Lower lobe of right lung (tissue), 2 donors: ENCODE data around the gene CRTC3. TPM values are rescaled to one million over a fixed set of nuclear protein-coding genes. Genes with fewer than 3 reads are reported as not detected.

ENCODE experiments used
- ATAC-seq, 2 donors: fragments of 200-7000 bp; cut with Tn5 transposase; one replicate each; pipeline ENCODE4 v1.9.1; 2020 to 2022; ENCODE audit warnings: mild to moderate bottlenecking in 2 of 2, moderate library complexity in 2 of 2
- DNase-seq: peaks from one replicate; pipeline ENCODE4 v3.0.0-alpha.2; 2020
- H3K27ac ChIP-seq: fragments of 200-600 bp; one replicate; pipeline ENCODE4 v1.8.0; 2022
- H3K27me3 ChIP-seq: fragments of 200-600 bp; one replicate; pipeline ENCODE4 v1.8.0; 2022; ENCODE audit warnings: low read depth
- H3K36me3 ChIP-seq: fragments of 200-600 bp; one replicate; pipeline ENCODE4 v1.8.0; 2022; ENCODE audit warnings: mild to moderate bottlenecking
- H3K4me1 ChIP-seq: fragments of 200-600 bp; one replicate; pipeline ENCODE4 v1.8.0; 2022
- H3K4me3 ChIP-seq: fragments of 200-600 bp; one replicate; pipeline ENCODE4 v1.8.0; 2022; ENCODE audit warnings: mild to moderate bottlenecking
- H3K9me3 ChIP-seq: fragments of 200-600 bp; one replicate; pipeline ENCODE4 v1.8.0; 2022
- intact Hi-C: fragments of 100-400 bp; cut with DNase I; formaldehyde crosslinking; loops from one replicate; pipeline ENCODE4 v1.11.0; 2022
- total RNA-seq: library from RNA; stranded (reverse); fragmentation: NEBNext Ultra II Directional; extraction: Animal tissue kit (Norgen Biotek cat#: 25700); gene quantifications from one replicate; pipeline ENCODE4 v1.2.1, GENCODE V29; 2021
- TF ChIP-seq, protein P1 (sequence below): fragments of 200-600 bp; IDR thresholded peaks from one replicate; pipeline ENCODE4 v1.8.0; 2022; ENCODE audit warnings: antibody characterized with exemption, mild to moderate bottlenecking
- donor health status: DM: no; HTN: yes; CAD: no; lungs with severe emphysema.

CRTC3 gene
- total RNA-seq, 1 donor from 2014 or later, result 40.6 TPM

DNA sequence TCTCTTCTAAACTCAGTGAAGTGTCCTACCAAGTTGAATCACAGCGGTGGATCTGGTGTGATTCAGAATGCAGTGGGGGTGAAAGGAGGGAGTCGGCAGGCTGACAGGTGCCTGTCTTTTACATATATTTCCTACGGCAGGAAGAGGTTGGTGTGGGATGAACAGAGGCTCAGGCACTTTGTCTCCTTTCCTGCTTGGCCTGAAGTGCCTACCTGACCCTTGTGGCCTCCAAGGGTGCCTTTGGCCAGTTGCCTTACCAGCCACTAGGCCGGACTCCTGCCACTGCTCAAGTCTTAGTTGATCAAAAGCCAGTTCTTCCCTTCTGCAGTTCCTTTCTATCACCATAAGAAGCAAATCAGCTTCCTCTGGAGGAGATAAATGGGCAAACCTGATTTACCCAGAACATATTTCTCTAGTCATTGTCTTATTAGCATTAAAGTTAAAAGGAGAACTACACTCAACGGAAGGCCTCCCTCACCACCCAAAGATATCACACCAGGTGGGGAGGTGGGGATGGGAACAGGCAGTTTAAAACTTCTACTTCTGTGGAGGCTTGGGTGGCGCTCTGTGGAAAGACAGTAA is 52.1 kb downstream of the CRTC3 start:
- Histone ChIP-seq H3K27ac (no peak overlapping the region), H3K9me3 (no peaks in the 10 kb centered on the region), H3K27me3 (no peaks in the 10 kb centered on the region), H3K4me1 (peaks cover 36% of the 10 kb centered on the region), H3K36me3 (no peaks in the 10 kb centered on the region), H3K4me3 (no peak overlapping the region)
- no peak for DNase-seq
- TF ChIP-seq, protein P1, sequence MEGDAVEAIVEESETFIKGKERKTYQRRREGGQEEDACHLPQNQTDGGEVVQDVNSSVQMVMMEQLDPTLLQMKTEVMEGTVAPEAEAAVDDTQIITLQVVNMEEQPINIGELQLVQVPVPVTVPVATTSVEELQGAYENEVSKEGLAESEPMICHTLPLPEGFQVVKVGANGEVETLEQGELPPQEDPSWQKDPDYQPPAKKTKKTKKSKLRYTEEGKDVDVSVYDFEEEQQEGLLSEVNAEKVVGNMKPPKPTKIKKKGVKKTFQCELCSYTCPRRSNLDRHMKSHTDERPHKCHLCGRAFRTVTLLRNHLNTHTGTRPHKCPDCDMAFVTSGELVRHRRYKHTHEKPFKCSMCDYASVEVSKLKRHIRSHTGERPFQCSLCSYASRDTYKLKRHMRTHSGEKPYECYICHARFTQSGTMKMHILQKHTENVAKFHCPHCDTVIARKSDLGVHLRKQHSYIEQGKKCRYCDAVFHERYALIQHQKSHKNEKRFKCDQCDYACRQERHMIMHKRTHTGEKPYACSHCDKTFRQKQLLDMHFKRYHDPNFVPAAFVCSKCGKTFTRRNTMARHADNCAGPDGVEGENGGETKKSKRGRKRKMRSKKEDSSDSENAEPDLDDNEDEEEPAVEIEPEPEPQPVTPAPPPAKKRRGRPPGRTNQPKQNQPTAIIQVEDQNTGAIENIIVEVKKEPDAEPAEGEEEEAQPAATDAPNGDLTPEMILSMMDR, result no peak
- intact Hi-C loops, result no loop called here
- peak in 1 of 2 donors; percentile 17 for ATAC-seq

DNA sequence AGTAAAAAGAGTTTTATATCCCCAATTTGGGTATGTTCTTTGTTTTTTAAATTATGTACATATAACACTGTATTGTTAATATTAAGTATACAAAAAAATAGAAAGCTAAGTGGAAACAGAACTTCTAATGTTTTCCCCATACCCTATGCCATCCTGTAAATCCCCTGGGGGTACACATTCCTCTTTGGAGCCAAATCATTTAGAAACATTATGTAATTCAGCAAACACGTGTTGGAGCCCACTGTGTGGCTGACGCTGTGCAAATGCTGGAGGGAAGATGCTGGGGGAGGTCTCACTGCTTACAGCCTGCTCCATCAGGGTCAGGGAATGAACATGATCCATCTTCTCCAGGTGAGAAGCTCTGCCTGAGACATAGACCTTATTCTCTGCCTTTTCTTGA is 52.8 kb downstream of the CRTC3 start:
- Histone ChIP-seq H3K4me1 (peaks cover 36% of the 10 kb centered on the region), H3K27ac (no peak overlapping the region), H3K36me3 (no peaks in the 10 kb centered on the region), H3K27me3 (no peaks in the 10 kb centered on the region), H3K4me3 (no peak overlapping the region), H3K9me3 (no peaks in the 10 kb centered on the region)
- DNase-seq (no peak), ATAC-seq (no peak)
- intact Hi-C loops, result no loop called here
- TF ChIP-seq, protein P1, result no peak

DNA sequence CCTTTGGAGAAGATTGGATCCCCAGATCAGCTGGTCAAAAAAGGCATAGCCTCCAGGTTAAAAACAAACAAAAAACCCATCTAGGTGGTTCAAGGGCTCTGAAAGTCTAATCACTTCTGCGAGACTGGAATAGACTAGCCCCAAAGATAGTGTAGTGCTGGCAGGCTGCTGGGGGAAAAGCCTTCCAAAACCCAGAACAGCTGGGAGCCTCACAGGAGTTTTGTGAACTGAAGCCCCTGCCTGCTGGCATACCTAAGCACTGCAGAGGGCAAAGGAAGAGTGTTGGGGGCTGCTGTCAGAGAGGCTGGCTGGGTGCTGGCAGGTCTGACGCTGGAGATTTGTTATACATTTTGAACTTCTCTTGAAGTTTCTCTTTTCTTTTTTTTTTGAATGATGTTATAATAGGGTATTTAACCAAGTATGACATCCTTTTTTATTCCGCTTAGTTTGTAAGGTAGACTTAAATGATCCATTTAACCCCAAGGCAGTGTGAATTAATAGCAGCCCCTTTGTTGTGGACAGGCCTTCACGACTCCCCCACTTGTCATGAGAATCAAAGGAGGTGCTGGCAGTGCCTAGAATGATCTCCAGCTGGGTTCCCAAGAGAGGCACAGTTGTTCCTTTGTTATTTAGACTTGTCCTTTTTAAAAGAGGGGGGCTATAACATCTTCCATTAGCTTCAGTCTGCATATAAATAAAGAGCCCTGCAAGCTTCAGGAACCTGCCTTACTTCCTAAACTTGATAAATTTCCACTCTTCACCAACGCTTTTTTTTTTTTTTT is 53.9 kb downstream of the CRTC3 start:
- H3K36me3 ChIP-seq, result no peaks in the 10 kb centered on the region
- DNase-seq (no peak), ATAC-seq (no peak)
- peaks cover 36% of the 10 kb centered on the region for H3K4me1 ChIP-seq
- H3K9me3 ChIP-seq, result no peaks in the 10 kb centered on the region
- no peaks in the 10 kb centered on the region for H3K27me3 ChIP-seq
- TF ChIP-seq, protein P1, result no peak
- H3K4me3 ChIP-seq, result no peak overlapping the region
- H3K27ac ChIP-seq, result no peak overlapping the region
- intact Hi-C loops, result no loop called here

DNA sequence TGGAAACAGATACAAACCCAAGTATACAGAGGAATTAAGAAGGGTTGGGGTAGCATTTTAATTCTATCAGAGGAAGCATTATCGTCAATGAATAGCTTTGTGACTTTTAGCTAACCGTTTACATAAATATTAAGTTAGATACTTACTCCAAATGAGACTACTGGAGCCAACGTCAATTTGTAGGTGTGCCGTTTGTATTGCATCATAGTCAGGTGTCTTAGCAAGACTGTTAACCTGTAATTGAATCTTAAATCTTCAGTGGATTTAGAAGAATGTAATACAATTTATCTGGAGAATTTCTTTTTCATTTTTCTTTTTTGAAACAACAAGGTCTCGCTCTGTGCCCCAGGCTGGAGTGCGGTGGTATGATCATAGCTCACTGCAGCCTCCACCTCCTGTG is 55.1 kb downstream of the CRTC3 start:
- TF ChIP-seq, protein P1, result no peak
- ATAC-seq (no peak), DNase-seq (no peak)
- intact Hi-C loops, result no loop called here
- Histone ChIP-seq H3K4me1 (peaks cover 35% of the 10 kb centered on the region), H3K27ac (no peak overlapping the region), H3K27me3 (no peaks in the 10 kb centered on the region), H3K4me3 (no peak overlapping the region), H3K36me3 (no peaks in the 10 kb centered on the region), H3K9me3 (no peaks in the 10 kb centered on the region)

DNA sequence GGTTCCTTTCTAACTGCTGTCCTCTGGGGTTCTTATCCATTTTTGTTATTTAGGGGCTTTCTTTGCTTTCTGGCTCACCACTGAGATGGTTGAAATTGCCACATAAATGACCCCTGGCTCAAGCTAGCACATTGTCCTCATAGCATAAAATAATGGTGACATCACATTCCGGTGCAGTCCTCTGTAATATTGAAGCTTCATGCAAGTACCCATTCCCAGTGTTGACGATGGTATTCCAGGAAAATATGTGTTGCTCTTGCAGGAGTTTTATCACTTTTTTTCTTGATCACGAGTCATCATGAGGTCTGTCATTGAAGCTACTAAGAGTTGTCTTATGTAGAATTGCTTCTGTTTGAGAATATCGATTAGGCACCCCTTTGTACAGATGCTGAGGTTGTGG is 56.1 kb downstream of the CRTC3 start:
- Histone ChIP-seq H3K9me3 (no peaks in the 10 kb centered on the region), H3K4me1 (peaks cover 25% of the 10 kb centered on the region), H3K36me3 (no peaks in the 10 kb centered on the region), H3K27me3 (no peaks in the 10 kb centered on the region), H3K27ac (no peak overlapping the region), H3K4me3 (no peak overlapping the region)
- TF ChIP-seq, protein P1, result no peak
- intact Hi-C loops, result no loop called here
- ATAC-seq (peak in 1 of 2 donors; percentile 13), DNase-seq (no peak)
